T-helper 9 cell (primary cell): ENCODE measurements around the gene DGCR2.
"Not testable (repeated sequence)": the region's sequence is repeated elsewhere in the genome, so short reads cannot be mapped to it uniquely, and the experiment has no call there.

ENCODE experiments used
- DNase-seq: peaks from one replicate; pipeline ENCODE4 v3.0.0-alpha.2; 2020
- total RNA-seq, 2 donors: gene quantifications; one replicate each; lab custom pipeline; 2026; lab: John Stamatoyannopoulos, UW

The DGCR2 gene
- total RNA-seq = 64.7 to 116 reads per million in 2 donors

- peak; percentile 98 for DNase-seq
Measured at GRCh38 chr22:19122143-19122751, at the start of gene DGCR2. TSS of gene DGCR2 (minus strand) at chr22:19122412. CDS start at chr22:19122206, 206 bp downstream.

GRCh38 chr22:19169947-19170318, 47.7 kb upstream of the DGCR2 start:
- no peak for DNase-seq

- no peak for DNase-seq
Measured at GRCh38 chr22:19169002-19169946, 47.1 kb upstream of the DGCR2 start.

- DNase-seq = no peak
Measured at GRCh38 chr22:19168088-19168890, 46.1 kb upstream of the DGCR2 start.

GRCh38 chr22:19167106-19167869, 45.1 kb upstream of the DGCR2 start:
- no peak for DNase-seq

GRCh38 chr22:19166421-19166820, 44.2 kb upstream of the DGCR2 start:
- no peak for DNase-seq

- DNase-seq = no peak
Measured at GRCh38 chr22:19164425-19164824, 42.2 kb upstream of the DGCR2 start.

- not testable (repeated sequence) for DNase-seq
Measured at GRCh38 chr22:19158649-19159048, 36.4 kb upstream of the DGCR2 start.

- DNase-seq = not testable (repeated sequence)
Measured at GRCh38 chr22:19156109-19156508, 33.9 kb upstream of the DGCR2 start.

- no peak for DNase-seq
Measured at GRCh38 chr22:19152942-19153883, 31.0 kb upstream of the DGCR2 start.

GRCh38 chr22:19151329-19152191, 29.3 kb upstream of the DGCR2 start:
- DNase-seq = no peak

- no peak for DNase-seq
Measured at GRCh38 chr22:19150482-19151328, 28.5 kb upstream of the DGCR2 start.

- no peak for DNase-seq
Measured at GRCh38 chr22:19149991-19150390, 27.8 kb upstream of the DGCR2 start, which contains the start of gene GSC2. TSS of gene GSC2 (minus strand) at chr22:19150292. CDS start at chr22:19150283, 9 bp downstream.

- peak; percentile 25 for DNase-seq
Measured at GRCh38 chr22:19149047-19149883, 27.1 kb upstream of the DGCR2 start.

- no peak for DNase-seq
Measured at GRCh38 chr22:19148417-19149046, 26.3 kb upstream of the DGCR2 start.

GRCh38 chr22:19147195-19147780, 25.1 kb upstream of the DGCR2 start:
- DNase-seq = no peak
